GM18499 (cell line): Measurements from ENCODE around the gene PARD3B.

Experiments
- ATAC-seq: cut with Tn5 transposase; IDR thresholded peaks from one replicate; pipeline ENCODE4 v1.9.1; 2021; ENCODE audit warnings: moderate number of reproducible peaks; ENCODE audit not compliant: insufficient read depth, unreplicated experiment

Gene PARD3B

GRCh38 chr2:204581946-204582345, 36.7 kb downstream of the PARD3B start:
- no peak for ATAC-seq

GRCh38 chr2:204583773-204584172, 38.5 kb downstream of the PARD3B start:
- ATAC-seq: no peak

GRCh38 chr2:204585930-204586329, 40.7 kb downstream of the PARD3B start:
- no peak for ATAC-seq

- no peak for ATAC-seq
Measured at GRCh38 chr2:204586444-204587180, 41.3 kb downstream of the PARD3B start.

GRCh38 chr2:204590063-204590462, 44.8 kb downstream of the PARD3B start:
- no peak for ATAC-seq

GRCh38 chr2:204591225-204591624, 46.0 kb downstream of the PARD3B start:
- ATAC-seq: no peak

GRCh38 chr2:204604061-204604460, 58.8 kb downstream of the PARD3B start:
- ATAC-seq: no peak

GRCh38 chr2:204608237-204608939, 63.1 kb downstream of the PARD3B start:
- no peak for ATAC-seq

GRCh38 chr2:204611017-204611631, 65.8 kb downstream of the PARD3B start:
- ATAC-seq: no peak

GRCh38 chr2:204611764-204612163, 66.5 kb downstream of the PARD3B start:
- ATAC-seq: no peak

GRCh38 chr2:204613635-204614034, 68.4 kb downstream of the PARD3B start:
- no peak for ATAC-seq

- no peak for ATAC-seq
Measured at GRCh38 chr2:204615456-204615855, 70.2 kb downstream of the PARD3B start.

- no peak for ATAC-seq
Measured at GRCh38 chr2:204625135-204625534, 79.9 kb downstream of the PARD3B start.

GRCh38 chr2:204628926-204629712, 83.8 kb downstream of the PARD3B start:
- ATAC-seq: no peak

GRCh38 chr2:204632410-204632809, 87.1 kb downstream of the PARD3B start:
- ATAC-seq: no peak

GRCh38 chr2:204634564-204634963, 89.3 kb downstream of the PARD3B start:
- no peak for ATAC-seq

GRCh38 chr2:204635478-204635877, 90.2 kb downstream of the PARD3B start:
- ATAC-seq: no peak

GRCh38 chr2:204638471-204639194, 93.4 kb downstream of the PARD3B start:
- no peak for ATAC-seq

- ATAC-seq: no peak
Measured at GRCh38 chr2:204643326-204643725, 98.1 kb downstream of the PARD3B start.
